HL-60/S4 treated with retinoic acid at 250 ng/mL for 4 days and 3 days (cell line): ENCODE measurements around the gene RAB7A.

Experiments used
- in situ Hi-C: fragments of 300-500 bp; cut with MboI; formaldehyde crosslinking; loops from 2 replicates; pipeline ENCODE4 v1.7.0; 2022; ENCODE audit warnings: low sequenced_read_pairs

The RAB7A gene

GRCh38 chr3:128726023-128727016 is at the start of gene RAB7A:
Gene RAB7A (plus strand): TSS chr3:128726183. CDS start chr3:128795368, 69,185 bp downstream.
- in situ Hi-C loops = no loop called here

GRCh38 chr3:128679338-128679737 is 46.6 kb upstream of the RAB7A start:
- in situ Hi-C loops = no loop called here

- in situ Hi-C loops = no loop called here
Measured at GRCh38 chr3:128680603-128681368, 45.2 kb upstream of the RAB7A start.

GRCh38 chr3:128681369-128681829 is 44.6 kb upstream of the RAB7A start:
- in situ Hi-C loops = no loop called here

- in situ Hi-C loops = no loop called here
Measured at GRCh38 chr3:128683957-128684356, 42.0 kb upstream of the RAB7A start.

GRCh38 chr3:128684986-128685726 is 40.8 kb upstream of the RAB7A start:
- in situ Hi-C loops = no loop called here

- in situ Hi-C loops = no loop called here
Measured at GRCh38 chr3:128686465-128686864, 39.5 kb upstream of the RAB7A start.

GRCh38 chr3:128689060-128689459 is 36.9 kb upstream of the RAB7A start:
- in situ Hi-C loops = no loop called here

- in situ Hi-C loops = no loop called here
Measured at GRCh38 chr3:128693696-128694095, 32.3 kb upstream of the RAB7A start.

- in situ Hi-C loops = no loop called here
Measured at GRCh38 chr3:128697341-128697740, 28.6 kb upstream of the RAB7A start.

- in situ Hi-C loops = no loop called here
Measured at GRCh38 chr3:128698211-128699047, 27.6 kb upstream of the RAB7A start.

- in situ Hi-C loops = no loop called here
Measured at GRCh38 chr3:128701342-128702212, 24.4 kb upstream of the RAB7A start.

GRCh38 chr3:128702391-128702790 is 23.6 kb upstream of the RAB7A start:
- in situ Hi-C loops = no loop called here

- in situ Hi-C loops = no loop called here
Measured at GRCh38 chr3:128703561-128703960, 22.4 kb upstream of the RAB7A start.

- in situ Hi-C loops = no loop called here
Measured at GRCh38 chr3:128706086-128706615, 19.8 kb upstream of the RAB7A start.

GRCh38 chr3:128707928-128708494 is 18.0 kb upstream of the RAB7A start:
- in situ Hi-C loops = no loop called here

GRCh38 chr3:128709038-128709437 is 16.9 kb upstream of the RAB7A start:
- in situ Hi-C loops = no loop called here

- in situ Hi-C loops = no loop called here
Measured at GRCh38 chr3:128709506-128710210, 16.3 kb upstream of the RAB7A start.
